Neuronal stem cell (in vitro differentiated cells): ENCODE measurements around the gene PTPN5.

Experiments
- DNase-seq: peaks from one replicate; pipeline ENCODE4 v3.0.0-alpha.2; 2013; ENCODE audit warnings: low spot score
- H2AFZ ChIP-seq: one replicate; pipeline ENCODE4 v1.6.1; 2013; ENCODE audit warnings: mild to moderate bottlenecking, low read length, inconsistent platforms
- H2AK5ac ChIP-seq: 2 replicates; pipeline ENCODE4 v1.6.1; 2013; ENCODE audit warnings: low read depth, mild to moderate bottlenecking, inconsistent platforms, low read length, moderate library complexity, mixed read lengths
- H2BK120ac ChIP-seq: 2 replicates; pipeline ENCODE4 v1.6.1; 2013; ENCODE audit warnings: low read depth, mild to moderate bottlenecking, inconsistent platforms, low read length, moderate library complexity, mixed read lengths
- H2BK12ac ChIP-seq: one replicate; pipeline ENCODE4 v1.6.1; 2013; ENCODE audit warnings: low read length, inconsistent platforms
- H2BK15ac ChIP-seq: 2 replicates; pipeline ENCODE4 v1.6.1; 2013; ENCODE audit warnings: mild to moderate bottlenecking, low read length, inconsistent platforms, mixed read lengths
- H2BK5ac ChIP-seq: one replicate; pipeline ENCODE4 v1.6.1; 2013; ENCODE audit warnings: inconsistent platforms, mild to moderate bottlenecking, low read length, moderate library complexity
- H3K14ac ChIP-seq: one replicate; pipeline ENCODE4 v1.6.1; 2013; ENCODE audit warnings: low read length, inconsistent platforms
- H3K18ac ChIP-seq: 2 replicates; pipeline ENCODE4 v1.6.1; 2013; ENCODE audit warnings: low read length, inconsistent platforms
- H3K23ac ChIP-seq: 2 replicates; pipeline ENCODE4 v1.6.1; 2013; ENCODE audit warnings: low read depth, mild to moderate bottlenecking, mixed read lengths, low read length, inconsistent platforms; ENCODE audit not compliant: poor library complexity
- H3K27ac ChIP-seq: replicated peaks from 3 replicates; pipeline ENCODE4 v1.5.1; 2013; ENCODE audit warnings: low read length, inconsistent platforms
- H3K27me3 ChIP-seq, 3 experiments: 2 replicates each; pipeline ENCODE4 v1.6.1; 2013; ENCODE audit warnings: low read length in 3 of 3, mild to moderate bottlenecking in 2 of 3, inconsistent platforms in 1 of 3, low read depth in 1 of 3, mixed read lengths in 1 of 3, moderate library complexity in 1 of 3; ENCODE audit not compliant: control insufficient read depth in 3 of 3, insufficient read depth in 3 of 3
- H3K36me3 ChIP-seq, 2 donors: replicated peaks in 1 of 2; 2 replicates each; pipeline ENCODE4 v1.6.1; 2013; ENCODE audit warnings: low read length in 2 of 2; ENCODE audit not compliant: control insufficient read depth in 2 of 2, insufficient read depth in 2 of 2
- H3K4ac ChIP-seq: 2 replicates; pipeline ENCODE4 v1.6.1; 2013; ENCODE audit warnings: inconsistent platforms, mild to moderate bottlenecking, low read length, moderate library complexity
- H3K4me1 ChIP-seq, 2 donors: 1 replicate in 1 of 2; 2 replicates in 1 of 2; pipeline ENCODE4 v1.6.1; 2013; ENCODE audit warnings: low read length in 2 of 2, low read depth in 1 of 2; ENCODE audit not compliant: control insufficient read depth in 2 of 2, insufficient read depth in 1 of 2
- H3K4me2 ChIP-seq: one replicate; pipeline ENCODE4 v1.6.1; 2013; ENCODE audit warnings: mild to moderate bottlenecking, low read length, inconsistent platforms; ENCODE audit not compliant: insufficient read depth, poor library complexity, severe bottlenecking
- H3K4me3 ChIP-seq, 2 donors: 2 replicates each; pipeline ENCODE4 v1.5.1; 2013; ENCODE audit warnings: low read length in 2 of 2, mild to moderate bottlenecking in 2 of 2, inconsistent platforms in 1 of 2, moderate library complexity in 1 of 2
- H3K79me1 ChIP-seq: one replicate; pipeline ENCODE4 v1.6.1; 2013; ENCODE audit warnings: low read depth, mild to moderate bottlenecking, inconsistent platforms, low read length, moderate library complexity
- H3K9ac ChIP-seq: one replicate; pipeline ENCODE4 v1.6.1; 2013; ENCODE audit warnings: mild to moderate bottlenecking, low read depth, low read length, inconsistent platforms; ENCODE audit not compliant: poor library complexity
- H3K9me3 ChIP-seq, 2 donors: replicated peaks in 1 of 2; 2 replicates each; pipeline versions ENCODE3 to v1.6.1; 2013; ENCODE audit warnings: low read length in 2 of 2, mild to moderate bottlenecking in 2 of 2, inconsistent platforms in 1 of 2, low read depth in 1 of 2, mixed read lengths in 1 of 2, moderate library complexity in 1 of 2; ENCODE audit not compliant: control insufficient read depth in 2 of 2, insufficient read depth in 1 of 2
- H4K8ac ChIP-seq: one replicate; pipeline ENCODE4 v1.6.1; 2013; ENCODE audit warnings: low read depth, mild to moderate bottlenecking, inconsistent platforms, low read length, moderate library complexity
- H4K91ac ChIP-seq: one replicate; pipeline ENCODE4 v1.6.1; 2013; ENCODE audit warnings: low read length, low read depth, mild to moderate bottlenecking, inconsistent platforms; ENCODE audit not compliant: poor library complexity
- WGBS, 2 donors: extraction: QIAGEN DNeasy Blood & Tissue Kit; methylation state at CpG; one replicate each; pipeline ENCODE4 v1.1.7; 2013; ENCODE audit warnings: missing lambda C conversion rate in 2 of 2, mixed read lengths in 1 of 2; ENCODE audit not compliant: insufficient read length in 2 of 2, insufficient replicate concordance in 1 of 2; ENCODE audit errors: extremely low coverage in 2 of 2; 5-methylcytosine and 5-hydroxymethylcytosine counted together

Gene PTPN5

DNA sequence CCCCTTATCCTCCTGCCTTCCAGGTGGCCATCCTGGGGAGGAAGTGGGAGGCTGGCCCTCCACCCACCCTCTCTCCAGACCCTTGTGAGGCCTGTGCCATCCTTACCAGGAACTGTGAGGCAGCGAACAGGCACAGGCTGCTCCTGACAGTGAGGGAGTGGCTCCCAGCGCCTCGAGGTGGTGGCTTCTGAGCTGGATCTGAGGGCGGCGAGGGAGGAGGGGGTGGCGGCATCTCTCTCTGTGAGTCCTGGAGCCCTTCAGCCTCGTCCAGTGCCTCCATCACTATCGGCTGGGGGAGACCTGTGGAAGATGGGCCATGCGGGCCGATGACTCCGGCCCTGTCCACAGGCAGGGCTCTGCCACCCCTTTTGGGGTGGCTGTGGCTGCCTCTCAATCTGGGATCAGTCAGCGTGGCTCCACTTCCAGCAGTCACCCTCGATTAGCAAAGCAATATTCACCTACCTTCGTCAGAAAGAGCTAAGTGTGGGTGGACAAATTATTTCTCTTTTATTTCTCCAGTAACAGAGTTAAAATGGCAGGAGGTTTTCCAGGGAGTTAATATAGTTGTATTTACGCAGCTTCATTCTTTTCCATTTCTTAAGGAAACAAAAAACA, 47.6 kb downstream of the PTPN5 start:
- no peak overlapping the region for H3K4me2 ChIP-seq
- H3K79me1 ChIP-seq = no peaks in the 10 kb centered on the region
- peak overlapping the region; percentile 63 for H3K14ac ChIP-seq
- no peak overlapping the region for H2BK12ac ChIP-seq
- no peak overlapping the region for H4K91ac ChIP-seq
- H3K18ac ChIP-seq = no peak overlapping the region
- H3K4me1 ChIP-seq = peaks cover 0 to 2% of the 10 kb centered on the region in 2 donors
- H2AFZ ChIP-seq = no peak overlapping the region
- no peak overlapping the region for H2BK120ac ChIP-seq
- H3K27me3 ChIP-seq = peaks cover 0 to 27% (median 0%) of the 10 kb centered on the region in 3 experiments
- no peak overlapping the region for H3K23ac ChIP-seq
- H3K27ac ChIP-seq = no peak overlapping the region
- no peak overlapping the region for H3K9ac ChIP-seq
- H3K9me3 ChIP-seq = no peaks in the 10 kb centered on the region
- no peak overlapping the region for H2BK5ac ChIP-seq
- no peak overlapping the region for H2BK15ac ChIP-seq
- no peak overlapping the region for H3K4me3 ChIP-seq
- H4K8ac ChIP-seq = no peak overlapping the region
- H2AK5ac ChIP-seq = no peak overlapping the region
- DNase-seq = no peak
- WGBS, 2 donors = no CpG with 5 or more reads among the region's 15 CpGs
- no peaks in the 10 kb centered on the region for H3K36me3 ChIP-seq
- no peak overlapping the region for H3K4ac ChIP-seq

DNA sequence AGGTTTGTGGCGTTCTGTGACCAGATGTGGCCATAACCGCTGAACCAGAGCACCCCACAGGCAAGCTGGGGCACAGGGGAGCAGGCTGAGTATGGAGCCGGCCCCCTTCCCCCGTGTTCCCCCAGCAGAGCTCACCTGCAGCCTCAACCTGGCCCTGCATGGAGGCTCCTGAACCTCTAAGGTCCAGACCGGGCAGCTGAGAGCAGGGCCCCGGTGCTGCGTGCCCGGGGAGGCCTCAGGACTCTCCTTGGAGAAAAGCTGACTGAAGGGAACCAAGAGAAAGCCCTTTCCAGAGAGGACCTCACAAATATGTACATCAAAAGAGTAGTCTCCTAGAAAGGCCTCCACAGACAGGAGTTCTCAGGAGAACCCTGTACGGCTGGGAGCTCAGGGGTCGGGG, 48.2 kb downstream of the PTPN5 start:
- H3K18ac ChIP-seq = no peak overlapping the region
- H2BK120ac ChIP-seq = no peak overlapping the region
- no peak for DNase-seq
- H3K14ac ChIP-seq = no peak overlapping the region
- H4K91ac ChIP-seq = no peak overlapping the region
- H3K9me3 ChIP-seq = no peaks in the 10 kb centered on the region
- H2BK15ac ChIP-seq = no peak overlapping the region
- H3K36me3 ChIP-seq = no peaks in the 10 kb centered on the region
- H2AK5ac ChIP-seq = no peak overlapping the region
- H2BK12ac ChIP-seq = no peak overlapping the region
- no peak overlapping the region for H2AFZ ChIP-seq
- H3K27ac ChIP-seq = no peak overlapping the region
- no peak overlapping the region for H3K4ac ChIP-seq
- no peak overlapping the region for H4K8ac ChIP-seq
- no CpG with 5 or more reads among the region's 10 CpGs for WGBS, 2 donors
- no peak overlapping the region for H3K4me3 ChIP-seq
- H3K23ac ChIP-seq = no peak overlapping the region
- H3K79me1 ChIP-seq = no peaks in the 10 kb centered on the region
- H2BK5ac ChIP-seq = no peak overlapping the region
- peaks cover 0 to 27% (median 0%) of the 10 kb centered on the region in 3 experiments for H3K27me3 ChIP-seq
- no peaks in the 10 kb centered on the region for H3K4me1 ChIP-seq
- no peak overlapping the region for H3K4me2 ChIP-seq
- no peak overlapping the region for H3K9ac ChIP-seq

DNA sequence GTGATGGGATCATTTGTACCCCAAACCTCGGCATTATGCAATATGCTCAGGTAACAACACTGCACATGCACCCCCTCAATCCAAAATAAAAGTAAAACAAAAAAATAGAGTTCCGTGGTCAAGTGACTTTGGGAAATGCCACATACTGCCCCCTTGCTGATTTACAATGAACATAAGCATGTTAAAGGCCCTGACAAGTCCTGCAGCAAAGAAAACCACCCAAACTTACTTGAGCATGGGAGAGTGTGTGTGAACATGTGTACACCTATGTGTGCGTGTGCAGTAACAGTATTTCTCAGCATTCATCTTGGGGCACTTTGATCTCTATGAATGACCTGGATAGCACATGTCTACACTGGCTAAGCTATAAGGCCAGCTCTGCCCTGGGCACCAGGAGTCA, 49.8 kb downstream of the PTPN5 start:
- H2AK5ac ChIP-seq = no peak overlapping the region
- H3K23ac ChIP-seq = no peak overlapping the region
- H2BK15ac ChIP-seq = no peak overlapping the region
- H3K9ac ChIP-seq = no peak overlapping the region
- H3K4me3 ChIP-seq = no peak overlapping the region
- H4K8ac ChIP-seq = no peak overlapping the region
- H3K36me3 ChIP-seq = no peaks in the 10 kb centered on the region
- no peak overlapping the region for H2BK12ac ChIP-seq
- no peak overlapping the region for H3K18ac ChIP-seq
- no peaks in the 10 kb centered on the region for H3K4me1 ChIP-seq
- no peak overlapping the region for H2AFZ ChIP-seq
- H3K27ac ChIP-seq = no peak overlapping the region
- no CpG with 5 or more reads among the region's 3 CpGs for WGBS, 2 donors
- no peaks in the 10 kb centered on the region for H3K9me3 ChIP-seq
- H2BK5ac ChIP-seq = no peak overlapping the region
- H4K91ac ChIP-seq = no peak overlapping the region
- peaks cover 0 to 26% (median 0%) of the 10 kb centered on the region in 3 experiments for H3K27me3 ChIP-seq
- DNase-seq = no peak
- H3K79me1 ChIP-seq = no peaks in the 10 kb centered on the region
- no peak overlapping the region for H3K14ac ChIP-seq
- H2BK120ac ChIP-seq = no peak overlapping the region
- H3K4me2 ChIP-seq = no peak overlapping the region
- H3K4ac ChIP-seq = no peak overlapping the region

DNA sequence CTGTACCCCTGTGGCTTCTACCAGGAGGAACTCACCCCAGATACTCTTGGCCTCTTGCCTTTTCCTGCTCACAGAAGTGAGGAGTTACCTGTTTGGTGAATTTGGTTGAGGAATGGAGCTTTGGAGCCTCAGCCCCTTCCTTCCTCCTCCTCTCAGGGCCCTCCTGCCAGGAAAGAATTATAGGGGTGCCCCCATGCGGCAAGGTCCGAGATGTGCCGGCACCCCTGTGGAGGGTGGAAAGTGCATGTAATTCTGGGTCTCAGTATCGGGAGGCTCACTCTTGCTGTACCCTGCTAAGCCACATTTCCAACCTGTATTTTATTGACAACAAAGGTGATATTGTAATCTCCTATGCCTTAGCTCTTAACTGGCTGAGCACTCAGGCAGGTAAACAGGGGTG, 51.9 kb downstream of the PTPN5 start:
- Histone ChIP-seq H3K27me3 (peaks cover 0 to 15% (median 0%) of the 10 kb centered on the region in 3 experiments), H2BK120ac (no peak overlapping the region), H3K18ac (no peak overlapping the region), H3K9me3 (no peaks in the 10 kb centered on the region), H3K79me1 (no peaks in the 10 kb centered on the region), H4K91ac (no peak overlapping the region), H2AFZ (no peak overlapping the region), H3K4me1 (no peaks in the 10 kb centered on the region), H2BK5ac (no peak overlapping the region), H2BK12ac (no peak overlapping the region), H3K27ac (no peak overlapping the region), H2BK15ac (no peak overlapping the region), H3K4me2 (no peak overlapping the region), H3K9ac (no peak overlapping the region), H3K36me3 (no peaks in the 10 kb centered on the region), H3K4ac (no peak overlapping the region), H3K14ac (no peak overlapping the region), H2AK5ac (no peak overlapping the region), H4K8ac (no peak overlapping the region), H3K4me3 (no peak overlapping the region), H3K23ac (peak overlapping the region; percentile 21)
- no peak for DNase-seq
- no CpG with 5 or more reads among the region's 4 CpGs for WGBS, 2 donors
